ENCODE results near the gene MRPS5.

The MRPS5 gene

GRCh38 chr2:95048825-95049682, 72.6 kb downstream of the MRPS5 start:
- Histone ChIP-seq H3K9ac (ENCODE audit: low read length) (no peak overlapping the region), H3K36me3 (ENCODE audit: insufficient read depth, low read length) (no peaks in the 10 kb centered on the region), H3K27me3 (ENCODE audit: insufficient read depth, low read length) (no peaks in the 10 kb centered on the region), H3K9me2 (ENCODE audit: low read depth, low read length) (no peaks in the 10 kb centered on the region), H4K20me1 (ENCODE audit: insufficient read depth, low read length) (no peaks in the 10 kb centered on the region), H3K4me1 (ENCODE audit: insufficient read depth, low read length, severe bottlenecking) (no peaks in the 10 kb centered on the region), H3K4me2 (ENCODE audit: low read length) (no peak overlapping the region), H2AFZ (ENCODE audit: low read length) (no peak overlapping the region), H3K4me3 (ENCODE audit: low read depth, low read length, poor library complexity, severe bottlenecking) (no peak overlapping the region), H3K27ac (ENCODE audit: low read depth, low read length, poor library complexity, severe bottlenecking) (no peak overlapping the region), H3K9me3 (ENCODE audit: low read length) (no peaks in the 10 kb centered on the region), H3K79me2 (ENCODE audit: insufficient read depth, low read length) (no peaks in the 10 kb centered on the region), H3F3A (ENCODE audit: insufficient read depth, low read length) (no peaks in the 10 kb centered on the region)
- TF ChIP-seq CTCF (IDR thresholded peaks at IDR 0.05; ENCODE audit: low read length), result no peak

- no peaks in the 10 kb centered on the region for H3K9me2 ChIP-seq (ENCODE audit: low read depth, low read length)
- no peak overlapping the region for H3K4me2 ChIP-seq (ENCODE audit: low read length)
- TF ChIP-seq CTCF (IDR thresholded peaks at IDR 0.05; ENCODE audit: low read length), result no peak
- no peaks in the 10 kb centered on the region for H3K36me3 ChIP-seq (ENCODE audit: insufficient read depth, low read length)
- H3K4me1 ChIP-seq (ENCODE audit: insufficient read depth, low read length, severe bottlenecking), result no peaks in the 10 kb centered on the region
- no peaks in the 10 kb centered on the region for H3K27me3 ChIP-seq (ENCODE audit: insufficient read depth, low read length)
- H3K9me3 ChIP-seq (ENCODE audit: low read length), result no peaks in the 10 kb centered on the region
- H3K79me2 ChIP-seq (ENCODE audit: insufficient read depth, low read length), result no peaks in the 10 kb centered on the region
- H2AFZ ChIP-seq (ENCODE audit: low read length), result no peak overlapping the region
- no peaks in the 10 kb centered on the region for H4K20me1 ChIP-seq (ENCODE audit: insufficient read depth, low read length)
- H3K9ac ChIP-seq (ENCODE audit: low read length), result no peak overlapping the region
- no peak overlapping the region for H3K4me3 ChIP-seq (ENCODE audit: low read depth, low read length, poor library complexity, severe bottlenecking)
- no peaks in the 10 kb centered on the region for H3F3A ChIP-seq (ENCODE audit: insufficient read depth, low read length)
- H3K27ac ChIP-seq (ENCODE audit: low read depth, low read length, poor library complexity, severe bottlenecking), result no peak overlapping the region
These were observed 73.7 kb downstream of the MRPS5 start for GRCh38 chr2:95047629-95048510.

GRCh38 chr2:95046371-95047112, 75.1 kb downstream of the MRPS5 start:
- no peak overlapping the region for H3K4me2 ChIP-seq (ENCODE audit: low read length)
- no peak overlapping the region for H3K9ac ChIP-seq (ENCODE audit: low read length)
- no peaks in the 10 kb centered on the region for H3K27me3 ChIP-seq (ENCODE audit: insufficient read depth, low read length)
- H3F3A ChIP-seq (ENCODE audit: insufficient read depth, low read length), result no peaks in the 10 kb centered on the region
- H2AFZ ChIP-seq (ENCODE audit: low read length), result no peak overlapping the region
- TF ChIP-seq EZH2 (IDR thresholded peaks at IDR 0.05; ENCODE audit: borderline replicate concordance, low read length) (no peak), CTCF (IDR thresholded peaks at IDR 0.05; ENCODE audit: low read length) (no peak)
- no peaks in the 10 kb centered on the region for H3K9me2 ChIP-seq (ENCODE audit: low read depth, low read length)
- no peaks in the 10 kb centered on the region for H3K36me3 ChIP-seq (ENCODE audit: insufficient read depth, low read length)
- H4K20me1 ChIP-seq (ENCODE audit: insufficient read depth, low read length), result no peaks in the 10 kb centered on the region
- no peak overlapping the region for H3K4me3 ChIP-seq (ENCODE audit: low read depth, low read length, poor library complexity, severe bottlenecking)
- H3K9me3 ChIP-seq (ENCODE audit: low read length), result no peaks in the 10 kb centered on the region
- H3K4me1 ChIP-seq (ENCODE audit: insufficient read depth, low read length, severe bottlenecking), result no peaks in the 10 kb centered on the region
- H3K27ac ChIP-seq (ENCODE audit: low read depth, low read length, poor library complexity, severe bottlenecking), result no peak overlapping the region
- no peaks in the 10 kb centered on the region for H3K79me2 ChIP-seq (ENCODE audit: insufficient read depth, low read length)
